OCI-LY7 (cell line): ENCODE measurements around the gene ARPC1B. TPM values are rescaled to one million over a fixed set of nuclear protein-coding genes. Genes with fewer than 3 reads are reported as not detected.
"Not testable (repeated sequence)": the region's sequence is repeated elsewhere in the genome, so short reads cannot be mapped to it uniquely, and the experiment has no call there.

Experiments
- BruUV-seq: library from RNA; stranded (reverse); fragments of 400-500 nt; replicated peaks from 2 replicates; lab custom pipeline; 2021; lab: Mats Ljungman, UMichigan
- CTCF ChIA-PET: fragments of 300-600 bp; sonication (Branson Sonifier 250); formaldehyde crosslinking; loops from one replicate; lab custom pipeline; 2022; ENCODE audit warnings: antibody characterized with exemption; ENCODE audit not compliant: unreplicated experiment; lab: Charles Lee
- POLR2A ChIA-PET: fragments of 300-600 bp; sonication (Branson Sonifier 250); formaldehyde crosslinking; loops from one replicate; lab custom pipeline; 2022; ENCODE audit warnings: antibody characterized with exemption; lab: Charles Lee
- DNase-seq: peaks from one replicate; pipeline ENCODE4 v3.0.0-alpha.2; 2015; ENCODE audit warnings: low spot score
- H2AFZ ChIP-seq: fragments of 200-600 bp; sonication (generic), shearing (Covaris generic); 2 replicates; pipeline ENCODE4 v1.6.1; 2014; ENCODE audit warnings: mild to moderate bottlenecking, antibody characterized with exemption, low read length, moderate library complexity
- H3K27ac ChIP-seq: fragments of 200-600 bp; sonication (generic); 2 replicates; pipeline ENCODE4 v1.5.1; 2014; ENCODE audit warnings: mixed run types, low read depth, mild to moderate bottlenecking, moderate library complexity, low read length, inconsistent platforms; ENCODE audit not compliant: poor library complexity, severe bottlenecking
- H3K36me3 ChIP-seq: fragments of 200-600 bp; sonication (generic); 2 replicates; pipeline ENCODE4 v1.6.1; 2014; ENCODE audit warnings: mild to moderate bottlenecking, antibody characterized with exemption, low read length, moderate library complexity, mixed read lengths; ENCODE audit not compliant: insufficient read depth
- H3K4me1 ChIP-seq: fragments of 200-600 bp; sonication (generic); 2 replicates; pipeline ENCODE4 v1.5.1; 2014; ENCODE audit warnings: mild to moderate bottlenecking, low read length; ENCODE audit not compliant: insufficient read depth, poor library complexity, severe bottlenecking
- H3K4me2 ChIP-seq: fragments of 200-600 bp; sonication (generic); 2 replicates; pipeline ENCODE4 v1.6.1; 2014; ENCODE audit warnings: mild to moderate bottlenecking, low read length
- H3K4me3 ChIP-seq: fragments of 200-600 bp; sonication (generic); 2 replicates; pipeline ENCODE4 v1.5.1; 2014; ENCODE audit warnings: mild to moderate bottlenecking, low read depth, low read length; ENCODE audit not compliant: poor library complexity, severe bottlenecking
- H3K79me2 ChIP-seq: fragments of 200-600 bp; sonication (generic); 2 replicates; pipeline ENCODE4 v1.6.1; 2016; ENCODE audit warnings: low read depth, mild to moderate bottlenecking, low read length, moderate library complexity, mixed read lengths; ENCODE audit not compliant: insufficient read depth
- H3K9me2 ChIP-seq: fragments of 200-600 bp; sonication (generic); 2 replicates; pipeline ENCODE4 v1.6.1; 2016; ENCODE audit warnings: mild to moderate bottlenecking, low read length, mixed read lengths; ENCODE audit not compliant: insufficient read depth
- H3K9me3 ChIP-seq: fragments of 200-600 bp; sonication (generic); 2 replicates; pipeline ENCODE4 v1.6.1; 2014; ENCODE audit warnings: mild to moderate bottlenecking, mixed run types, low read length, mixed read lengths
- H4K20me1 ChIP-seq: fragments of 200-600 bp; sonication (generic); 2 replicates; pipeline ENCODE4 v1.6.1; 2014; ENCODE audit warnings: mild to moderate bottlenecking, antibody characterized with exemption, low read length, moderate library complexity, mixed read lengths; ENCODE audit not compliant: insufficient read depth
- EZH2phosphoT487 ChIP-seq: fragments of 200-600 bp; sonication (generic); IDR thresholded peaks from 2 replicates; pipeline ENCODE4 v1.6.1; 2018; ENCODE audit warnings: low read depth, borderline replicate concordance, mild to moderate bottlenecking, mixed run types, antibody characterized with exemption, low read length, moderate library complexity, mixed read lengths
- intact Hi-C: fragments of 100-400 bp; cut with micrococcal nuclease; formaldehyde crosslinking; loops from one replicate; pipeline ENCODE4 v1.10.0; 2022; ENCODE audit not compliant: unreplicated experiment
- total RNA-seq, 2 experiments: library from RNA; depleted of rRNA in 1 of 2; stranded (reverse); fragments of >200 nt in 1 of 2; shearing (Covaris generic) in 1 of 2; gene quantifications; 2 replicates each; pipeline ENCODE4 v1.2.3, GENCODE V29; 2014 to 2022
- TF ChIP-seq, protein P1 (sequence below): fragments of 200-600 bp; sonication (generic); conservative IDR thresholded peaks from 2 replicates; pipeline ENCODE4 v1.5.1; 2014; ENCODE audit warnings: mild to moderate bottlenecking, antibody characterized with exemption, low read length, moderate library complexity, mixed read lengths

The ARPC1B gene
- total RNA-seq, 2 experiments from 2014 or later = 169 to 191 TPM

DNA sequence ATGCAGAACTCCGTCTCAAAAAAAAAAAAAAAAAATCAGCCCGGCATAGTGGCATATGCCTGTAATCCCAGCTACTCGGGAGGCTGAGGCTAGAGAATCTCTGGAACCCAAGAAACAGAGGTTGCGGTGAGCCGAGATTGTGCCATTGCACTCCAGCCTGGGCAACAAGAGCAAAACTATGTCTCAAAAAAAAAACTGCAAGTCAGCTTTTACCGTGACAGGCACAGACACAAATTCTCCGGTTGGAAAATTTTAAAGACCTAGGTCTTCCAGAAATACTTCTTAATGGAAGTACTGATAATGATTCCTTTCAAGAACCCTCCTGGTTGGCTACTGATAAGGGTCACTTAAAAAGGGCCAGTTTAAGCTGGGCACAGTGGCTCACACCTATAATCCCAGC, 19.4 kb upstream of the ARPC1B start:
- no peak for DNase-seq
- H3K27ac ChIP-seq = no peak overlapping the region
- no peaks in the 10 kb centered on the region for H4K20me1 ChIP-seq
- ChIA-PET POLR2A (interaction anchor here (0.7 kb wide), 1 partner anchor 10 kb away, joined by 7 read pairs; no protein-coding TSS in a partner anchor), CTCF (no interaction called here)
- H3K4me3 ChIP-seq = no peak overlapping the region
- no peak overlapping the region for H2AFZ ChIP-seq
- TF ChIP-seq, protein P1, sequence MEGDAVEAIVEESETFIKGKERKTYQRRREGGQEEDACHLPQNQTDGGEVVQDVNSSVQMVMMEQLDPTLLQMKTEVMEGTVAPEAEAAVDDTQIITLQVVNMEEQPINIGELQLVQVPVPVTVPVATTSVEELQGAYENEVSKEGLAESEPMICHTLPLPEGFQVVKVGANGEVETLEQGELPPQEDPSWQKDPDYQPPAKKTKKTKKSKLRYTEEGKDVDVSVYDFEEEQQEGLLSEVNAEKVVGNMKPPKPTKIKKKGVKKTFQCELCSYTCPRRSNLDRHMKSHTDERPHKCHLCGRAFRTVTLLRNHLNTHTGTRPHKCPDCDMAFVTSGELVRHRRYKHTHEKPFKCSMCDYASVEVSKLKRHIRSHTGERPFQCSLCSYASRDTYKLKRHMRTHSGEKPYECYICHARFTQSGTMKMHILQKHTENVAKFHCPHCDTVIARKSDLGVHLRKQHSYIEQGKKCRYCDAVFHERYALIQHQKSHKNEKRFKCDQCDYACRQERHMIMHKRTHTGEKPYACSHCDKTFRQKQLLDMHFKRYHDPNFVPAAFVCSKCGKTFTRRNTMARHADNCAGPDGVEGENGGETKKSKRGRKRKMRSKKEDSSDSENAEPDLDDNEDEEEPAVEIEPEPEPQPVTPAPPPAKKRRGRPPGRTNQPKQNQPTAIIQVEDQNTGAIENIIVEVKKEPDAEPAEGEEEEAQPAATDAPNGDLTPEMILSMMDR = no peak
- no peak for TF ChIP-seq EZH2phosphoT487
- BruUV-seq = no TSS peak
- no peaks in the 10 kb centered on the region for H3K79me2 ChIP-seq
- no peaks in the 10 kb centered on the region for H3K9me2 ChIP-seq
- peaks cover 78% of the 10 kb centered on the region for H3K36me3 ChIP-seq
- H3K4me2 ChIP-seq = no peak overlapping the region
- H3K4me1 ChIP-seq = no peaks in the 10 kb centered on the region
- intact Hi-C loops = no loop called here
- no peaks in the 10 kb centered on the region for H3K9me3 ChIP-seq

DNA sequence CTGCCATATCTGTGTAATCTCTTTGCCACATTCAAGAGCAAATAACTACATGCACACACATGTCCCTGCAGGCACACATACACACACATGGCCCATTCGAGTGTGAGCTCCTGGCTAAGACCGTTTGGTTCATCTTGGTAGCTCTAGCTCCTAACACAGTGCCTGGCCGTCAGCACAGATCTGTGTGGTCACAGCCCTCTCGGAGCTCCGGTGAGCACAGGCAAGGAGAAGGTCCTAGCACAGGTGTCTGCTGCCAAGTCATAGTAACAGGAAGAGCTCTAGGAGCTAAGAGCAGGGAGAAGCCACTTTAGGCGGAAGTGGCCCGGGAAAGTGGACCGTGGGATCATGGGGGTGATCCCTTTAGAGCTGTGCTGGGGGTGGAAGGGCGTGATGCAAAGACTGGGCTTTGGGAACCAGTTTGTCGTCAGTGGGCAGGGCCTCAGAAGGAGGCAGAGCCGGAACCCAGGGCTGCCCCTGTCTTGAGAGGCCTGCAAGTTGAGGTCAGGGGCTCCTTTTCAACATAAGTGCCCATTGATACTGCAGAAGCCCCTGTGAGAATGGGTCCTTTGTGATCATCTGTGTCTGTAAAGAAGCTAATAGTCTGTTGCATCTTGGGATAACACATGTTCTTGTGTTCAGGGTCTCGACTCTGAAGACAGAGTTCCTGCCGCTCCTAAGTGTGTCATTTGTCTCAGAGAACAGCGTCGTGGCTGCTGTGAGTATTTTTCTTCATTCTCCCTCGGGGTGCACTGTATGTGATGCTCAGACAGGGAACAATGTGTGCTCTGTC, 16.6 kb upstream of the ARPC1B start:
- Histone ChIP-seq H3K9me3 (no peaks in the 10 kb centered on the region), H3K4me2 (no peak overlapping the region), H4K20me1 (no peaks in the 10 kb centered on the region), H3K27ac (no peak overlapping the region), H2AFZ (no peak overlapping the region), H3K4me3 (no peak overlapping the region), H3K79me2 (no peaks in the 10 kb centered on the region), H3K36me3 (peaks cover 76% of the 10 kb centered on the region), H3K4me1 (no peaks in the 10 kb centered on the region), H3K9me2 (no peaks in the 10 kb centered on the region)
- POLR2A ChIA-PET = interaction anchor here (0.5 to 1.1 kb wide), 4 partner anchors 25 to 478 kb away, joined by 3 to 5 read pairs (median 4); no protein-coding TSS in a partner anchor
- TF ChIP-seq, protein P1 = no peak
- TF ChIP-seq EZH2phosphoT487 = no peak
- no peak for DNase-seq
- BruUV-seq = no TSS peak
- intact Hi-C loops = no loop called here
- CTCF ChIA-PET = no interaction called here

DNA sequence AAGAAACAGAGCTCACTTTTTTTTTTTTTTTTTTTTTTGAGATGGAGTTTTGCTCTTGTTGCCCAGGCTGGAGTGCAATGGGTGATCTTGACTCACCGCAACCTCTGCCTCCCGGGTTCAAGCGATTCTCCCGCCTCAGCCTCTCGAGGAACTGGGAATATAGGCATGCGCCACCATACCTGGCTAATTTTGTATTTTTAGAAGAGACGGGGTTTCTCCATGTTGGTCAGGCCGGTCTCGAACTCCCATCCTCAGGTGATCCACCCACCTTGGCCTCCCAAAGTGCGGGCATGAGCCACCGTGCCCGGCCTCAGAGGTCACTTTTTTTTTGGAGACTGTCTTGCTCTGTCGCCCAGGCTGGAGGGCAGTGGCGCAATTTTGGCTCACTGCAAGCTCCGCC, 16.0 kb upstream of the ARPC1B start:
- peaks cover 81% of the 10 kb centered on the region for H3K36me3 ChIP-seq
- CTCF ChIA-PET, H3K27ac ChIP-seq, DNase-seq, H3K9me2 ChIP-seq, intact Hi-C loops, H2AFZ ChIP-seq, BruUV-seq, H4K20me1 ChIP-seq, H3K9me3 ChIP-seq, H3K4me1 ChIP-seq, H3K4me3 ChIP-seq, H3K79me2 ChIP-seq, H3K4me2 ChIP-seq: not testable (repeated sequence)
- POLR2A ChIA-PET = interaction anchor here (0.7 to 1.1 kb wide), 3 partner anchors 26 to 479 kb away, joined by 3 to 5 read pairs (median 4); no protein-coding TSS in a partner anchor
